GM10847 (cell line): ENCODE results near the gene INAVA.

Source experiments
- POLR2A ChIP-seq: IDR thresholded peaks from 2 replicates; pipeline ENCODE4 v1.6.1; 2011; ENCODE audit not compliant: insufficient read length; ENCODE audit errors: extremely low read depth

INAVA gene

DNA sequence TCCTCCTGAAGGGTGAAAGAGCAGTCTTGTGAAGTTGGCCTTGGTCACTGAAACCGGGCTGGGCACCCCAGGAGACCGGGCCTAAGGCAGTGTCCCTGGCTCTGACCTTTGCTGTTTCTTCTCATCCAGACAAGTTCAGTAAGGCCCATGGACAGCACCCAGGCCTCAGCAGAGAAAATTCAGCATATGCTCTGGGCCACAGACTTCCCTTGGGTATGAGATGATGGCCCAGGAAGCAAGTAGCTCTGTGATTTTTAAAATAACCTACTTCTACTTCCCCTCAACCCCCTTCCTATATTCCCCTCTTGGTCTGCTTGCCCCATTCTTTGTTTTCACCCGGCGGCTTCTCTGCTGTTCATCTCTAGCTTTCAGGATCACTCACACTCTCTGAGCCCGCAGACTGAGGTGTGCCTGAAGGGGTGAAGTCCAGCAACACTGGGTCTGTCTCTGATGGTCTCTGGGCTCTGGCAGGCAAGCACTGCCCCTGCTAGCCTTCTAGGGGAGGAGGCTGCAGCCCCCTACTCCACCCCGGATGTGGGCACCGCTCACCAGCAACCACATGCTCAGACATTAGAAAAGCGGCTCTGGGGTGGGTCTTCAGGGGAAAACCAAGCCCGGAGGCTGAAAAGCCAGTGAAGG, 24.8 kb upstream of the INAVA start:
- TF ChIP-seq POLR2A, result no peak

DNA sequence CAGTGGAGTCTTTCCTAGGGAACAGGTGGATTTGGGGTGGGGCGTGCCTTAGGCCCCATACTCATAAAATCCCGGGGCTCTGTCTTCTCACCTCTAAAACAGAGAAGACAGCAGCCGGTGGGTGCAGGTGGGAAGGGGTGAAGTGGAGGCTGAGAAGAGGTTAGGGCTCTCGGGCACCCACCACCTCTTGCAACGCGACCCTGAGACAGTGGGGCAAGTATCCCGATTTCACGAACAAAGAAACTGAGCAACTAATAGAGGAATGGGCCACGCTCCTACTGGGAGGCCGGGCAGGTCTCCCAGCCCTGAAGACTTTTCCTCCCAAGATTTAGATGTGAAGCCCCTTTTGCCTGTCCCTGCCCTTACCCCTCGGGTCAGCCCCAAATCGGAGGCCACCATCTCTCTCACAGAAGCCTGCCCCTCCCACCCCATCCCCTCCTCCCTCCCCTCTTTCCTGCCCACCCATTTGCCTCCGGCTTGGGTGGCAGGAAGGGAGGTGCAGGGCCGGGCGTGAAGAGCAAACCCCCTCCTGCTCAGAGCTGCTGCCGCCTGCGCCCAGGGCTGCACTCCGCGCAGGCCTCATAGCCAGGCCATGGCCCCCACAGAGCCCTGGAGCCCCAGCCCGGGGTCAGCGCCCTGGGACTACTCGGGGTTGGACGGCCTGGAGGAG, 22.1 kb upstream of the INAVA start, which contains the start of gene GPR25:
Gene GPR25 (plus strand): TSS at position 536 of the 670 bp plus-strand sequence. CDS start 57 bp downstream, at position 593.
- no peak for TF ChIP-seq POLR2A

DNA sequence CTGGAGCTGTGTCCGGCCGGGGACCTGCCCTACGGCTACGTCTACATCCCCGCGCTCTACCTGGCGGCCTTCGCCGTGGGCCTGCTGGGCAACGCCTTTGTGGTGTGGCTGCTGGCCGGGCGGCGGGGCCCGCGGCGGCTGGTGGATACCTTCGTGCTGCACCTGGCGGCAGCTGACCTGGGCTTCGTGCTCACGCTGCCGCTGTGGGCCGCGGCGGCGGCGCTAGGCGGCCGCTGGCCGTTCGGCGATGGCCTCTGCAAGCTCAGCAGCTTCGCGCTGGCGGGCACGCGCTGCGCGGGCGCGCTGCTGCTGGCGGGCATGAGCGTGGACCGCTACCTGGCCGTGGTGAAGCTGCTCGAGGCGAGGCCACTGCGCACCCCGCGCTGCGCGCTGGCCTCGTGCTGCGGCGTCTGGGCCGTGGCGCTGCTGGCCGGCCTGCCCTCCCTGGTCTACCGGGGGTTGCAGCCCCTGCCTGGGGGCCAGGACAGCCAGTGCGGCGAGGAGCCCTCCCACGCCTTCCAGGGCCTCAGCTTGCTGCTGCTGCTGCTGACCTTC, 21.5 kb upstream of the INAVA start:
- TF ChIP-seq POLR2A, result no peak

DNA sequence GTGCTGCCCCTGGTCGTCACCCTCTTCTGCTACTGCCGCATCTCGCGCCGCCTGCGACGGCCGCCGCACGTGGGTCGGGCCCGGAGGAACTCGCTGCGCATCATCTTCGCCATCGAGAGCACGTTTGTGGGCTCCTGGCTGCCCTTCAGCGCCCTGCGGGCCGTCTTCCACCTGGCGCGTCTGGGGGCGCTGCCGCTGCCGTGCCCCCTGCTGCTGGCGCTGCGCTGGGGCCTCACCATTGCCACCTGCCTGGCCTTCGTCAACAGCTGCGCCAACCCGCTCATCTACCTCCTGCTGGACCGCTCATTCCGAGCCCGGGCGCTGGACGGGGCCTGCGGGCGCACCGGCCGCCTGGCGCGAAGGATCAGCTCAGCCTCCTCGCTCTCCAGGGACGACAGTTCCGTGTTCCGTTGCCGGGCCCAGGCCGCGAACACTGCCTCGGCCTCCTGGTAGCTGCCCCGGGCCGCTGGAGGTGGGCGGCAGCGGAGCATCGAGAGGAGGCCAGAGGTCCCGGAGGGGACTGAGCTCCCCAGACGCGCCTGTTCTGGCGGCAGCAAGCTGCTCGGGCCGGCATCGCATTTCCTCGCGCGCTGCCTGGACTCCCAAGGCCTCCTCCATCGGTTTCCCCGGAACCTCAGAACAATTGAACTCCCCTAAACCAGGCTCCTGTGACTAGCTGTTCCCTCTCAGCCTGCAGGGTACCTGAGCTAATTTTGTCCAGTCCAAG, 20.9 kb upstream of the INAVA start:
- no peak for TF ChIP-seq POLR2A

DNA sequence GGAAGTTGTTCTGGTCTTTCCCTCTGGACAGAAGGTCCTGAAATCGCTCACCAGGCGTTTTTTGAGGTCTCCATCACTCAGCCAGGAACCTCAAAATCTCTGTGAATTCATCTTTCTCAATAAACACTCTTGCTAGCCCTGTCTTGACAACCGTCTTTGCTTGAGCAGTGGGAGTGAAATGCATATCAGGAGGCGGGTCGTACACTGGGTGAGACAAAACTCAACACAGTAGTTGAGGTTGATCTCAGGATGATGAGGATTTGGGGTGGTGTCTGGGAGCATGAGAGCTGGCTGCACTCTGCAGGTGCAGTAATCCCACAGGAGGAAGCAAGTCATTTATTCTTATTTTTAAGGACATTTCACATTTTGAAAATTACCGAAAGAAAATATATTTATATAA, 20.0 kb upstream of the INAVA start:
- TF ChIP-seq POLR2A, result no peak

DNA sequence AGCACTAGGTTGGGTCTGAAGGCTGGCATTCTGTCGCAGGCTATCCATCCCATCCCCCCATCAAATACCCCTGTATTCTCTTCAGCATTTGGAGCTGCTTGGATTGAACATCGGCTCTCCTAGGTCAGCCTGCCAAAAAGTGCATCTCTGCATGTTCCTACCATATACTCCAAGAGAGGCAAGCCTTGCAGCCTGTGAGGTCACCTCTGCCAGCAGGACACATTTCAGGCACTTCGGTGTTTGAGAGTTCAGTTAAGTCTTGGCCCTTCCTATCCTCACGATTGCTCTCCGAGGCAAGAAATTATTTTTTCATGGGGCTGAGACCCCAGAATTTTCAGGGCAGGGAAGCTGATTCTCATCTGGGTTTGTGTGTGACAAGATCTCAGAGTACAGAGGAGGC, 19.3 kb upstream of the INAVA start:
- TF ChIP-seq POLR2A, result no peak

DNA sequence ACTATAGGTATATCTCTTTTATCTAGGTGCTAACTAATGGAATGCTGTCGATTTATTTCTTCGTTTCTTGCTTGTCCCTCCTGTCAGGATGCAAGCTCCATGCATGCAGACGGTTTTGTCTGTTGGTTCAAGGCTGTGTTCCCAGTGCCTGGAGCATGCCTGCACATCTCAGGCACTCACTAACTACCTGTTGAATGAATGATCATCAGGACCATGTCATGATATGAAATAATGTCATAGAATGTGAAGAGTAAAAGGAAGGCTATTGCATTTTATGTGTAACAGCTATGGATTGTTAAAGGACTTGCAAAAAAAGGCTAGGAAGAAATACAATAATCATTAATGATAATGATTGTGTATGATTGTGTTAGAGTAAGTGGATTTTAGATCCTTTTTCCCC, 17.7 kb upstream of the INAVA start:
- no peak for TF ChIP-seq POLR2A

DNA sequence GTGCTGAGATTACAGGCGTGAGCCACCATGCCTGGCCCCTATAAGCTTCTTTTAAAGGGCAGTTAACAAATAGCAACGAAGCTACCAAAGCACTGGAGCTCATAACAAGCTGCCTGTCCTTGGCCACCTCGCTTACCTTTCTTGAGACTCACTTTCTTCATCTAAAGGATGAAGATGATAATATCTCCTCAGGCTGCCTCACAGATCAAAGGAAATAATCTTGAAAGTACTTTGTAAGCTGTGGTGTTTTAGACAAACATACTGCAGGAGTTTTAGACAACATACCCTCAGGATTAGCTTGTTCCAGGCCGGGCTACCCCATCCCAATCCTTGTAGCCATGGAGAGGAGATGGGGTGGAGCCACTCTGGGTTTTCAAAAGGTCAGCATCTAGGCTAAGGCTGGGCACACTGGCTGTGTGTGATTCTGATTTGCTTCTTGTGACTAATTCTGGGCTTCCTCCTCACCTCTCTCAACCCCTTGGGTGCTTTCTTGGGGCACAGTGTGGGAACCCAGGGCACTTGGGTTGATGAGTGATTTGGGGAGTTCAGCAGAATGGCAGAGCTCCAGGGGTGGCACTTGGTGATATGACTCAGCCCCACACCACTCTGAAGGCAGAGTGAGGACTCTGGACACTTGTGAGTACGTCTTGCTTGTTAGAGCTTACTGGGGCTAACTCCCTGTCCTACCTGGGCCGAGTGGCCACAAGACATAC, 16.7 kb upstream of the INAVA start:
- no peak for TF ChIP-seq POLR2A

DNA sequence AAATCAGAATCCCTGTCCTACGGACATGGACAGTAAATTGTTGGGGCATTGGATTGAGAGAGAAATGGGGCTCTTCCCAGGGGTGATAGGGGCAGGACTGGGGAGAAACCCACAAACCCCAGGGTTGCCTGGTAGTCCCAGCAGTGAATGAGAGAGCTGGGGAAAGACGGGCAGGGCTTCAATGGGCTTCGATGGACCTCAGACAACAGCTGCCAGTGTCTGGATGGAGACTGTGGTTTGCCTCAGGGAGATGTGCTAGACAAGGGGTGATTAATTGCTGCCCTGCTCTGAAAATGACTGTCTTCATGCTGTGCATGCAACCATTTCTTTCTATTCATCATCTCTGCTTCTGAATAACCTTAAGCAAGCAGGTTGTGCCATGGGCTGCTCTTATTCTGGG, 14.5 kb upstream of the INAVA start:
- no peak for TF ChIP-seq POLR2A

DNA sequence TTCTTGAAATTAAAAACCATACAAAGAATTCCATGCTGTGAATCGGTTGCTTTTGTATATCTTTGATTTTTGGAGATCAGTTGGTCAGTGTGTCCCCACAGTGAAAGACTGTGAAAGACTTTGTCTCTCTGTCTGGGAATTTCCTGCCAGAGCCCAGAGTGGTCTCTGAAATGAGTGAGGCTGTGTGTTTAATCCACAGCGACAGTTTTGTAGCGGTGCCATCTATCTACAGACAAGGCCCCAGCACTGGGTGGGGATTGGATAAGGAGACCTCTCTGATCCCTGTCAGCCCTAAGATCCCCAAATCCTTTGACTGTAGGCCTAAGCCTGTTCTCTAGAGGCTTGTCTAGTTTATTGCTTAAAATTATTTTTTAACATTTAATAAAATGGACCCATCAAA, 11.6 kb upstream of the INAVA start:
- TF ChIP-seq POLR2A, result no peak

DNA sequence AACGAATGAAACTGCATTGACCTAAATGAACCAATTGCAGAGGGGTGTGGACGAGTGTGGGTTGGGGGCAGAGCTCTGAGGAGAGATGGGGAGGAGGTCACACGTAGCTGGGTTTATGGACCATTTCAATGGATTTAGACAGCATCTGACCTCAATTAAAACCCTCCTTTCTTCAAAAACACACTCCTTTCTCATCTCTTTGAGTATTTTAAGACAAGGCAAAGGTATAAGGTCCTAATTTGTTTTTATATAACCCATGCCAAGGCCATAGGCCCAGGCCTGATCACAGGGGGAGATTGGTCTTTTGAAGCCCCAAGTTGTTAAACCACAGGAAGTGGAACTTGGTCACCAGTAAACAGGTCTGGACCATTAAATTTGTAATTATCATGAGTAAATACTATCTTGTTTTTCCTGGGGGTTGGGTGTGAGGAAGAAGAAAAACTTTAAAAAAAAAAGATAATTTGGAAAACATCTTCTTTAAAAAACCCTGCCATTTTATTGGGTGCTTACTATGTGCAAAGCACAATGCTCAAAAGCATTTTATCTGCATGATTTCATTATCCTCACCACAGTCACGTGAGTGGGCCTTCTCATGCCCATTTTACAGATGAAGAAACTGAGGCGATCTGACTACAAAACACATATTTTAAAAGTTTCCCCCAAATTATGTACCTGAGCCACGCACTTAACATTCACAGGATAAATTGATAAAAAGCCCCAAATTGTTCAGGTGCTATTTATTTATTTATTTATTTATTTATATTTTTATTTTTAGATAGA, 8.9 kb upstream of the INAVA start:
- TF ChIP-seq POLR2A, result no peak

DNA sequence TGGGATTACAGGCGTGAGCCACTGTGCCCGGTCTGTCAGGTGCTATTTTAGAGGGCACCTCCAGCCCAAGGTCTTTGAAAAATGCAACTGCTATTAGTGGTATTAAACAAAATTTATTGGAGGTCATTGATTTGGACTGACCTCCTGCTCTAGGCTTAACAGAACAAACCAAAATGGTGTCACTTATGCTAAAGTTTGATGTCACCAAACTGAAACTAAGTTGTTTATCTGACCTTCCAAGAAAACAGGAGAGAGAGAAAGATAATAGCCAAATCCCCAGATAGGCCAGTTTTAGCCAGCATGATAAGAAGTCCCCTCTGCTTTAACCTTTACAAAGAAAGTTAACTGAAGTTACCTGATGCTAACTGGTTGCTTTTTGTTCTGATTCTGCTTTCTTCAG, 8.1 kb upstream of the INAVA start:
- no peak for TF ChIP-seq POLR2A

DNA sequence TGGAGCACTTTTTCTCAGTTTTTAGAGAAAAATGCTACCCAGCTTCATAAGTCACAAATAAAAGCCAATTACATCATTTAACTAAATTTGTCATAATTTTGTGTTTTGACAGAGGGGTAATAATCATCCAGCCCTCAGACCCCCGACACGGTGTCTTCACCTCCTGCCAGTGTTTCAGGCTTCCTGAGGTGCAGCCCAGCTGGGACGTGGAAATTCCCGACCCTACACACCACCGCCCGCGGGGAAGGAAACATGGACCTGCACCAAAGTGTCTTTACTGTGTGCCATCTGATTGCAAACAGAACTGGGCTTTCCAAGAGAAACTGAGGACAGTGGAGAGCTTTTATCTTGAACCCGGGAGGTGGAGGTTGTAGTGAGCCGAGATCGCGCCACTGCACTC, 7.7 kb upstream of the INAVA start:
- no peak for TF ChIP-seq POLR2A

DNA sequence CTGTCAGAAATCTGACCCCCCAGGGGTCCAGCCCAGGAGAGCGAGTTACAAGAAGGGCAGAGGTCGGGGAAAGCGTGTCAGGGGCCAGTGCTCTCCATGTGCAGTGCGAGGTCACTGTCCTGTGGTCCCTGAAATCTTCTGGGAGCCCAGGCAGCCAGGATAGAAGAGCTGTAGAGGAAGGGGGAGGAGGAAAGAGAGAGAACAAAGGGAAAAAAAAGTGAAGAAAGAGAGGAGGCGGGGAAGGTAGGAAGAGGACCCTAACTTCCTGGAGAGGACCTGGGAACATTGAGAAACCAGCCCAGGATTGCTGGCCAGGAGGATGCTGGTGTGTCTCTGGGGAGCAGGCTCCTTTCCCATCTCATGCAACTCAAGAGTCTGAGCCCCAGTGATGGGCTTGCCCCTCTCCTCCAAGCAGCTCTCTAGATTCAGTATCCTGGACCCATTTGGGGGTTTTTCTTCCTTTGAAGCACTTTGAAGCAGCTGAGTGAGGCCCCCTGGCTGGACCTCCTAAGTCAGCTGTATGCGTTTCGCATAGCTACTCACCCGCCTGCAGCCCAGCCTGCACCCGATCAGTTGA, 6.8 kb upstream of the INAVA start:
- TF ChIP-seq POLR2A, result no peak
